Upper lobe of left lung (tissue), 4 donors: ENCODE data around the gene RNLS.

Experiments
- POLR2A ChIP-seq, 4 donors: fragments of 450-650 bp; IDR thresholded peaks; one replicate each; pipeline ENCODE4 v1.5.1; 2016 to 2017; ENCODE audit warnings: antibody characterized with exemption in 4 of 4, mild to moderate bottlenecking in 2 of 4
- TF ChIP-seq, protein P1 (sequence below), 6 experiments: fragments of 450-650 bp in 4 of 6; fragments of 200-600 bp in 2 of 6; sonication (generic) in 2 of 6; IDR thresholded peaks; one replicate each; pipeline ENCODE4 v1.5.1; 2016 to 2019; ENCODE audit warnings: antibody characterized with exemption in 6 of 6

- no peak for TF ChIP-seq POLR2A (IDR thresholded peaks at IDR 0.05)
- TF ChIP-seq, protein P1, sequence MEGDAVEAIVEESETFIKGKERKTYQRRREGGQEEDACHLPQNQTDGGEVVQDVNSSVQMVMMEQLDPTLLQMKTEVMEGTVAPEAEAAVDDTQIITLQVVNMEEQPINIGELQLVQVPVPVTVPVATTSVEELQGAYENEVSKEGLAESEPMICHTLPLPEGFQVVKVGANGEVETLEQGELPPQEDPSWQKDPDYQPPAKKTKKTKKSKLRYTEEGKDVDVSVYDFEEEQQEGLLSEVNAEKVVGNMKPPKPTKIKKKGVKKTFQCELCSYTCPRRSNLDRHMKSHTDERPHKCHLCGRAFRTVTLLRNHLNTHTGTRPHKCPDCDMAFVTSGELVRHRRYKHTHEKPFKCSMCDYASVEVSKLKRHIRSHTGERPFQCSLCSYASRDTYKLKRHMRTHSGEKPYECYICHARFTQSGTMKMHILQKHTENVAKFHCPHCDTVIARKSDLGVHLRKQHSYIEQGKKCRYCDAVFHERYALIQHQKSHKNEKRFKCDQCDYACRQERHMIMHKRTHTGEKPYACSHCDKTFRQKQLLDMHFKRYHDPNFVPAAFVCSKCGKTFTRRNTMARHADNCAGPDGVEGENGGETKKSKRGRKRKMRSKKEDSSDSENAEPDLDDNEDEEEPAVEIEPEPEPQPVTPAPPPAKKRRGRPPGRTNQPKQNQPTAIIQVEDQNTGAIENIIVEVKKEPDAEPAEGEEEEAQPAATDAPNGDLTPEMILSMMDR (IDR thresholded peaks at IDR 0.05): no peak
These were observed 309.6 kb downstream of the RNLS start for GRCh38 chr10:88273567-88273966.
